Activated CD4-positive, alpha-beta T cell treated with anti-CD3 and anti-CD28 coated beads for 1 hour (primary cell): ENCODE results near the gene CRISPLD2.

Source experiments
- DNase-seq: peaks from one replicate; pipeline ENCODE4 v3.0.0-alpha.2; 2020

CRISPLD2 gene

GRCh38 chr16:84886497-84887090, 66.8 kb downstream of the CRISPLD2 start:
- no peak for DNase-seq

DNA sequence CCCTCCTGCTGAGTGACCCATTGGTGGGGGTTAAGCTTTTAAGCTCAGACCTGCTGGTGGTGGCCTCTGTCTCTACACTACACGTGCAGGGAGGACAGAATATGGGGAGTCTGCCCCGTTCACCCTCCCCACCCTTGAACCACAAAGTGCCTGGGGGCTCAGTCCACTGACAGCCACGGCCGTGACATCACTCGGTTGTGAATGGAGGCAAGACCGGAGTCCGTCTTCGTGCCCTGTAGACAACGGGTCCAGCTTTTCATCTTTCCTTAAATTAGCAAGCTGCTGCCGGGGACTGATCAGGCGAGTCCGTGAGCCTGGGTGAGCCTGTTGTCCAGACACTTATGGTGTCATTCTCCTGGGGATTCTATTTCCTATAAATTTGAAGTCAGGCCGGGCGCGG, 67.4 kb downstream of the CRISPLD2 start:
- DNase-seq, result no peak

DNA sequence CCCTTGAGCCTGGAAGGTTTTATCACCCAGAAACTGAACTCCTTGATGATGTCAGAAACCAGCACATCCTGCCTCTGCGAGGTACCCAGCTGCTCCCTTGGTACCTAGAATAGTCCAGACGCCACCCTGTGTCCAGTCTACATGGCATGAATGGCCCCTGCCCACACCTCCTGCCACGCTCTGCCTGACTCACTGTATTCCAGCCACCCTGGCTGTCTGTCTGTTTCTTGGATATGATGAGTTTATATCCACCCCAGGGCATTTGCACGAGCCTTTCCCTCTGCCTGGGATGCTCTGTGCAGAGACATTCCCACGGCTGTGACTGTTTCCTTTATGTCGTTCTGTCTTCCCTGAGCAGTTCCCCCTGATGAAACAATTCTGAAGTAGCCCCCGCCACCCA, 68.7 kb downstream of the CRISPLD2 start:
- DNase-seq, result no peak

DNA sequence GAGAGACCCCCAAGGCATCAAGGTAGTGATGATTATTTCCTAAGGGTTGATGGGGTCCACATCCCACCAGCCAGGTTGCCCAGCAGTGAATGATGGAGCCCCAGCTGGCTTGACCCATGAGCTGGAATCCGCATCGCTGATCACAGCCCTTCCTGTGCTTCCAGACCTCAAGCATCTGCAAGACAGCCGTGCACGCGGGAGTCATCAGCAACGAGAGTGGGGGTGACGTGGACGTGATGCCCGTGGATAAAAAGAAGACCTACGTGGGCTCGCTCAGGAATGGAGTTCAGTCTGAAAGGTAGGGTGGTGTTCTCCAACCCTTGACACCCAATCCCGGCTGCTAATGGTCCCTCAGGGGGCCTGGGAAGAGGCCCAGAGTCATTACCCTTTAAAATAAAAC, 69.3 kb downstream of the CRISPLD2 start:
- no peak for DNase-seq

DNA sequence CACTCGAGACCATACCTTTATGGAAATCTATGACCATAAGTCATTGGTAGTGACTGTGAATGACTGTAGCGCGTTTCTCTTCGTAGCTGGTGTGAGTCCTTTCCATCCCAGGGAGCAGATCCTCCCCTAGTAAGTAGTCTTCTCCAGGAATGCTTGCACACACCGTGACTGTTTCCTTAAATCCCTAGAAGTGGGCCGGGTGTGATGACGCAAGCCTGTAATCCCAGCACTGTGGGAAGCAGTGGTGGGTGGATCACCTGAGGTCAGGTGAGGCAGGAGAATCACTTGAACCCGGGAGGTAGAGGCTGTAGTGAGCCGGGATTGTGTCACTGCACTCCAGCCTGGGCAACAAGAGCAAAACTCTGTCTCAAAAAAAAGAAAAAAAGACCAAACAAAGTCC, 70.6 kb downstream of the CRISPLD2 start:
- no peak for DNase-seq

GRCh38 chr16:84891149-84891795, 71.5 kb downstream of the CRISPLD2 start:
- DNase-seq, result no peak

GRCh38 chr16:84892097-84892496, 72.3 kb downstream of the CRISPLD2 start:
- DNase-seq, result no peak

DNA sequence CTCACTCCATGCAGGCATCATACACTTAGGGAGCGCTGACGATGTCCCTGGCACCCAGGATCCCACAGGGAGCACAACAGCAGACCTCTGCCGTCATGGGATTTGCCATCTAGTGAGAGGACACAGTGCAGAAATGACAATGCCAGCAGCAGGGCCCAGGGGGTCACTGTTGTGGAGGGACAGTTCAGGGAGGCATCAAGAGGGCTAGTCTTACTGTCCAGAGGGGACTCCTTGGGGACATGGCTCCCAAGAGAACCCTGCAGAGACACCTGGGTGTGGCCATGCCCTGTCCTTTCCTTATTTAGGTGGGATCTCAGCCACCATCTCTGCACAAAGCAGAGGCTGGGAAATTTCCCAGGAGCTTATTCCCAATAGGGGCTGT, 73.7 kb downstream of the CRISPLD2 start:
- no peak for DNase-seq

GRCh38 chr16:84893849-84894599, 74.2 kb downstream of the CRISPLD2 start:
- DNase-seq, result no peak

DNA sequence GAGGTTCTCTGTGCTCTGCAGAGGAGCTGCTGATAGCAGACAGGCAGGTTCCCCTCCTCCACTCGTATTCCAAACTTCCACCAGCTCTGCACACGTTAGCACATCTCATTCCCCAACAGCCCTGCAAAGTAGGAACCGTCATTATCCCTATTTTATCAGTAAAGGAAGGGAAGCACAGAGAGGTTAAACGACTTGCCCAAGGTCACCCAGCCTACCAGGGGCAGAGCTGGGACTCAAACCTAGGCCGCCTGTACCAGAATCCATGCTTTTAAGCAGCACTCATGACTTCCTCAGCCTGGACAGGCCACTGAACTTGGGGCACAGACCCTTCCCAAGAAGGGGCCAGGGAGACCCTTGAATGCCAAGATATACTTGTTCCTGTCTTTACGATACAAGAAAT, 75.2 kb downstream of the CRISPLD2 start:
- DNase-seq, result no peak

GRCh38 chr16:84896847-84897246, 77.1 kb downstream of the CRISPLD2 start:
- no peak for DNase-seq

GRCh38 chr16:84897911-84898377, 78.2 kb downstream of the CRISPLD2 start:
- DNase-seq, result no peak

DNA sequence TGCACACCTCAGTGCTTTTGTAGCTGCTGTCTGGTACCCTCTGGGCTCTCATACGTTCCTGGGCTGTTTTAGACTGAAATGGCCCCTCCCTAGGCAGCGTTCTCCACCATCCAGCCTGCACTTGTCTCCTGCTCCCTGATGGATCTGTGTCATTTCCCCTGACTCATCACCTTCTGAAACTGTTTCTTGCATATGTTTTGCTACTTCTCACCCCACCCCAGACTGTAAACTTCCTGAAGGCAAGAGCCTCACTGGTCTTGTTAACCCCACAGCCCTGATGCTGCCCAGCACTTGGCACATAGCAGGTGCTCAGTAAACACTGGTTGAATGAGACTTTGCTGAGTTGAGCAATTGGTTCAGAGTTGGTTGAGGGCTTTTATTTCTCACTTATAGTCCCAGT, 78.7 kb downstream of the CRISPLD2 start:
- no peak for DNase-seq

DNA sequence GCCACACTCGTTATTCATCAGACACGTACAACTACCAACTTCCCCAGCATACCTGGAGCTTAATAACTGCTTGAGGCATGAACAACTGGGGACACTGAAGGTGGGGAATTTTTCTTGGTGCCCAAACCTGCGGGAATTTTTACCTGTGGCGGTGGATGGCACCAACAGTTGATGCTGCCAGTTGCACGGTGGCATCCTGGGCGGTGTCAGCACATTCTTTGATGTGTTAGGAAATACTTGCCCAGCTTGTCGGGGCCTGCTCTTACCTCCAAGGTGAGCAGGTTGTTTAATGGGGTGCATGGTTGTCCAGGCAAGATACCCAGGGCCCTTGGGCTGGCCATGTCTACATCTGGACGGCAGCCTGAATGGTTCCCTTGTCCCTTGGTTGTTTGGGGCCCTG, 79.6 kb downstream of the CRISPLD2 start:
- DNase-seq, result no peak

- DNase-seq, result no peak
Measured at GRCh38 chr16:84905965-84906460, 86.2 kb downstream of the CRISPLD2 start.

GRCh38 chr16:84907051-84907450, 87.3 kb downstream of the CRISPLD2 start:
- no peak for DNase-seq

GRCh38 chr16:84907575-84907974, 87.8 kb downstream of the CRISPLD2 start:
- DNase-seq, result no peak

DNA sequence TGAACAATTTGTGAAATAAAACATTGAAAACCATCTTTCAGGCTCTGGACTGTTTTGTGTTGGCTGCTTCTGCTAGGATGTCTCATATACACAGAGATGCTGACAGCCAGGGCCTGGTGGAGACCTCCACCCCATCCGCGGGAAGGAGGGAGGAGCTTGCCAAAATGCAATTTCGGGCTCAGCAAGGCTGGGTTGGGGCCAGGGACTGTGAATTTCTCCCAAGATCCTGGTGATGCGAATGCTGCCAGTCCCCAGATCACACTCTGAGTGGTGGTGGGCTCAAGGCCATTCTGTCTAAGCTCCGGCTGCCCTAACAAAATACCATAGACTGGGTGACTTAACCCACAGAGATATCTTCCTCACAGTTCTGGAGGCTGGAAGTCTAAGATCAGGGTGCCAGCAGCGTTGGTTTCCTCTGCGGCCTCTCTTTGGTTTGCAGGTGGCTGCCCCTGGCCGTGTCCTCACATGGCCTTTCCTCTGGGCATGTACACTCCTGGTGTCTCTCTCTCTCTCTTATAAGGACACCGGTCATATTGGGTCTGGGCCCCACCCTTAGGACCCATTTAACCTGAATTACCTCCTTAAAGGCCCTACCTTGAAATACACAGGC, 89.8 kb downstream of the CRISPLD2 start:
- no peak for DNase-seq

- no peak for DNase-seq
Measured at GRCh38 chr16:84911486-84912216, 91.9 kb downstream of the CRISPLD2 start.

GRCh38 chr16:84913315-84913714, 93.5 kb downstream of the CRISPLD2 start:
- DNase-seq, result no peak

- no peak for DNase-seq
Measured at GRCh38 chr16:84914273-84914672, 94.5 kb downstream of the CRISPLD2 start.

GRCh38 chr16:84916178-84916577, 96.4 kb downstream of the CRISPLD2 start:
- DNase-seq, result no peak

- no peak for DNase-seq
Measured at GRCh38 chr16:84916850-84917249, 97.1 kb downstream of the CRISPLD2 start.
